Stimulated activated CD4-positive, alpha-beta T cell treated with anti-CD3 and anti-CD28 coated beads, TNF-alpha, amount 100 ng/mL, for 48 hours (primary cell): ENCODE data around the gene SPRED3.

Experiments
- DNase-seq, 3 donors: peaks; one replicate each; pipeline ENCODE4 v3.0.0-alpha.2; 2020; ENCODE audit warnings: low read depth in 3 of 3

SPRED3 gene

GRCh38 chr19:38417544-38418506, 29.3 kb downstream of the SPRED3 start:
- peak; percentile 42 to 64 (median 43) for DNase-seq

- no peak for DNase-seq
Measured at GRCh38 chr19:38420935-38421334, 32.4 kb downstream of the SPRED3 start.

DNA sequence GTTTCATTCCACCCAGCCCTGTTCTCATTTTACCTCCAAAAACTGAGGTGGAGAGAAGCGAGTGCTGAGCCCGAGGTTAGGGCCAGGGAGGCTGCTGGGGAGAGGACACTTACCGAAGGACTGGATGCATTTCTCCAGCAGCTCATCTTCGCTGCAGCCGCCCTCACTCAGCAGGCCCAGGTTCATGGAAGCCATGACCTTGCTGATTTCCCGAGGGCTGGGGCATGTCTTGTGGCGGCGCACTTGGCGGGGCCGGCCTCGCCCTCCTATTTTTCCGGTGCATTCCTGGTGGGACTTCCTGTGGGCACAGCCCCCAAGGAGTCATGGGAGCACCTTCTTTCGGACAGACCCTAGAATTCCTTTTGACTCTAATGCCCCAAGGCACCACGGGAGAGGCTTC, 33.4 kb downstream of the SPRED3 start:
- no peak for DNase-seq

DNA sequence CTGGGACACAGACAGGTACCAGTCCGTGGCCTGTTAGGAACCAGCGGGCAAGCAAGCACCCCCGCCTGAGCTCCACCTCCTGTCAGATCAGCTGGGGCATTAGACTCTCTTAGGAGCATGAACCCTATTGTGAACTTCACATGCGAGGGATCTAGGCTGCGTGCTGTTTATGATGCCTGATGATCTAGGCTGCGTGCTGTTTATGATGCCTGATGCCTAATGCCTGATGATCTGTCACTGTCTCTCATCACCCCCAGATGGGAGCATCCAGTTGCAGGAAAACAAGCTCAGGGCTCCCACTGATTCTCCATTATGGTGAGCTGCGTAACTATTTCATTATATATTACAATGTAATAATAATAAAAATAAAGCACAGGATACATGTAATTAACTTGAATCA, 33.9 kb downstream of the SPRED3 start:
- no peak for DNase-seq

DNA sequence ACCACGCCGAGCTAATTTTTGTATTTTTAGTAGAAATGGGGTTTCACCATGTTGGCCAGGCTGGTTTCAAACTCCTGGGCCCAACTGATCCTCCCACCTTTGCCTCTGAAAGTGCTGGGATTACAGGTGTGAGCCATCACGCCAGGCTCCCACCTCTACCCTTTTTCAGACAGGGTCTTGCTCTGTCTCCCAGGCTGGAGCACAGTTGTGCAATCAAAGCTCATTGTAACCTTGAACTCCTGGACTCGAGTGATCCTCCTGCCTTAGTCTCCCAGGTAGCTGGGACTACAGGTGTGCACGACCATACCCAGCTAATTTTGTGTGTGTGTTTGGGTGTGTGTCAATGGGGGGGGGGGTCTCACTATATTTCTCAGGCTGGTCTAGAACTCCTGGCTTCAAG, 35.8 kb downstream of the SPRED3 start:
- DNase-seq: no peak

DNA sequence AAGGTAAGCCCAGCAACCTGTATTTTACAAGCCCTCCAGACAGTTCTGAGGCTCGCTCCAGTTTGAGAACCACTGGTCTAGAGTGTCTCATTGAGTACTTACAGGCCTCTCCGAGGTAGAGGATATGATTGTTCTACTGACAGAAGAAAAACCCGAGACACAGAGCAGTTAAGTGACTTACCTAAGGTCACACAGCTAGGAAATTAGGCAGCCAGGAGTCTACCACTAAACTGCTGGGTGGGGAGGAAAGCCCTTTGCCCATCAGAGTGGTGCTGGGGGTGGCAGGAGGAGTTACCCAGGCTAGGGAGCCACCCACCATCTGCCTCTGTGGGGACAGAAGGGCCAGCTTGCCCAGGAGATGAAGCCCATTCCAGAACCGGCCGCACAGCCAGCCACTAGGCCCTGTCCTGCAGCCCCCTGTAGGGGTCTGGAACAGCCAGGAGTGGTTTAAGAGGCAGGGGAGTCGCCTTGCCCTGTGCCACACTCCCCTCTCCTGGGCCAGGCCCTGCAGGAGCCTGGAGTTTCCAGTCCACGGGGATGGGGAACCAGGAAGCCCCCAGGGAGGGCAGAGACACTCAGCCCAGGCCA, 36.8 kb downstream of the SPRED3 start:
- DNase-seq: no peak

- DNase-seq: peak in 2 of 3 donors; percentile 29 to 41
Measured at GRCh38 chr19:38425810-38426466, 37.4 kb downstream of the SPRED3 start, which contains the start of gene RASGRP4. TSS of gene RASGRP4 (minus strand) at chr19:38426219. CDS start at chr19:38426091, 128 bp downstream.

DNA sequence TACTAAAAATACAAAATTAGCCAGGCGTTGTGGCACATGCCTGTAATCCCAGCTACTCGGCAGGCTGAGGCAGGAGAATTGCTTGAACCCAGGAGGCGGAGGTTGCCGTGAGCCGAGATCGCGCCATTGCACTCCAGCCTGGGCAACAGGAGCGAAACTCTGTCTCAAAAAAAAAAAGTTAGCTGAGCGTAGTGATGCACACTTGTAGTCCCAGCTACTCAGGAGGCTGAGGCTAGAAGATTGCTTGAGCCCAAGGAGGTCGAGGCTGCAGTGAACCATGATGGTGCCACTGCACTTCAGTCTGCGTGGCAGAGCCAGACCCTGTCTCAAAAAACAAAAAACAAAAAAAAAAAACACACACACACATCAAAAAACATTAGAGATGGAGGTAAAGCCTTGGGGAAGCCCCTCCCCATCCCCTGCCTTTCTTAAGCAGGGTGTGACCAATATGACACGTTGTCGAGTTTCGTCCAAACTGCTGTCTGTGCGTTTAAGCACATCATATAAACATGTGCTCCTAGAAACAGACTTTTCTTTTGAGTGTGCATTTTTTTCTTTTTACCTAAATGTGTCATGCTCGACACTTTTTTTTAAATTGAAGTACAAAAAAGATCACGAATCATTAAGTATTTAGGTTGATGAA, 38.7 kb downstream of the SPRED3 start:
- DNase-seq: peak in 2 of 3 donors; percentile 45 to 57

GRCh38 chr19:38429055-38429810, 40.7 kb downstream of the SPRED3 start:
- DNase-seq: peak in 2 of 3 donors; percentile 36 to 44

DNA sequence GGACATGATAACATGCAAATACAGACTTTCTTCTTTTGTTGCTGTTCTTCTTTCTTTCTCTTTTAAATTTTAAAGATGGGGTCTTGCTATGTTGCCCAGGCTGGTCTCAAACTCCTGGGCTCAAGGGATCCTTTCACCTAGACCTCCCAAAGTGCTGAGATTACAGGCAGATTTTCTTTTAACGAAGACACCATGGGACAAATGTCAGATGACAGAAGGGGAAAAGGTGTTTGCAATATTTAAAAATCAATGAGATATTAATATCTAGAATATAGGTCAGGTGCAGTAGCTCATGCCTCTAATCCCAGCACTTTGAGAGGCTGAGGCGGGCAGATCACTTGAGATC, 41.3 kb downstream of the SPRED3 start:
- DNase-seq: no peak

DNA sequence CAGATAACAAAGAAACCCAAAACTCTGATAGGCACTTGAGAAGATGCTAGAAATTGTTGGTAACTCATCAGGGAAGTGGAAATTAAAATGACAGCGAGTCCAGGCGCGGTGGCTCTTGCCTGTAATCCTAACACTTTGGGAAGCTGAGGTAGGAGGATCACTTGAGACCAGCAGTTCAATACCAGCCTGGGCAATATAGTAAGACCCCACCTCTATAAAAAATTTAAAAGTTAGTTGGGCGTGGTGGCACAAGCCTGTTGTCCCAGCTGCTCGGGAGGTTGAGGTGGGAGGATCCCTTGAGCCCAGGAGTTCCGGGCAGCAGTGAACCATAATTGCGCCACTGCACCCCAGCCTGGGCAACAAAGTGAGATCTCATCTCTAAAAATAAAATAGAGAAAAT, 42.4 kb downstream of the SPRED3 start:
- DNase-seq: no peak

- peak in 2 of 3 donors; percentile 37 to 57 for DNase-seq
Measured at GRCh38 chr19:38433268-38433733, 44.8 kb downstream of the SPRED3 start, which contains the start of gene RYR1. TSS of gene RYR1 (plus strand) at chr19:38433691. CDS start at chr19:38433830, 139 bp downstream.

- no peak for DNase-seq
Measured at GRCh38 chr19:38434549-38435051, 46.1 kb downstream of the SPRED3 start.

DNA sequence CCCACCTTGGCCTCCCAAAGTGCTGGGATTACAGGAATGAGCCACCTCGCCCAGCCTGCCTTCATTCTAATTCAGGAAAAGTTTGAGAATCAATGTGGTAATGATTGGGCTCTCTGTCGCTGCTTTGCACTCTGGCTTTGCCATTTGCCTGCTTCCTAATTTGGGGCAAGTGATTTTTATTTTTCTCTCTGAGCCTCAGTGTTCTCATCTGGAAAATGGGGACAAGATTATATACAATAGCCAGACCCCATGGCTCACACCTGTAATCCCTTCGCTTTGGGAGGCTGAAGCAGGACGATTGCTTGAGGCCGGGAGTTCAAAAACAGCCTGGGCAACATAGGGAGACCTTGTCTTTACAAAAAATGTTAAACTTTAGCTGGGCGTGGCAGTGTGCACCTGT, 48.8 kb downstream of the SPRED3 start:
- no peak for DNase-seq

- no peak for DNase-seq
Measured at GRCh38 chr19:38437917-38438316, 49.4 kb downstream of the SPRED3 start.

- DNase-seq: no peak
Measured at GRCh38 chr19:38440592-38440991, 52.1 kb downstream of the SPRED3 start.

GRCh38 chr19:38441657-38442348, 53.3 kb downstream of the SPRED3 start:
- no peak for DNase-seq

- no peak for DNase-seq
Measured at GRCh38 chr19:38442736-38443135, 54.2 kb downstream of the SPRED3 start.

DNA sequence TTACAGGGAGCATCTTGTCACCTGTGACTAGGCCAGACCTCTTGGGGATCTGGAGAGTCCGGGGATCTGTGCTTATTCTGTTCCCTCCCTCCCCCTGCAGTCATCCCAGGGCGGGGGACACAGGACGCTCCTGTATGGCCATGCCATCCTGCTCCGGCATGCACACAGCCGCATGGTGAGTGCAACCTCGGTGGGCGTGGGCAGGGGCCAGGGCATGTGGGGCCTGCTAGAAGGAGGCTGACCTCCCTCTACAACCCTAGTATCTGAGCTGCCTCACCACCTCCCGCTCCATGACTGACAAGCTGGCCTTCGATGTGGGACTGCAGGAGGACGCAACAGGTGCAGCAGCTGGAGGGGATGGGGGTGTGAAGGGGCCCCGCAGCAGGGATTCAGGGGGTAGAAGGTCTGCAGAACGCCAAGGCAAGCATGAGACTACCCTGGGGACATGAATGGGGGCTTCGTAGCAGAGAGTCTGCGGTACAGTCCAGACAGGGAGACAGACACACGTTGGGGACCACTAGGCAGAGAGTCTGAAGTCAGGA, 55.0 kb downstream of the SPRED3 start:
- no peak for DNase-seq

DNA sequence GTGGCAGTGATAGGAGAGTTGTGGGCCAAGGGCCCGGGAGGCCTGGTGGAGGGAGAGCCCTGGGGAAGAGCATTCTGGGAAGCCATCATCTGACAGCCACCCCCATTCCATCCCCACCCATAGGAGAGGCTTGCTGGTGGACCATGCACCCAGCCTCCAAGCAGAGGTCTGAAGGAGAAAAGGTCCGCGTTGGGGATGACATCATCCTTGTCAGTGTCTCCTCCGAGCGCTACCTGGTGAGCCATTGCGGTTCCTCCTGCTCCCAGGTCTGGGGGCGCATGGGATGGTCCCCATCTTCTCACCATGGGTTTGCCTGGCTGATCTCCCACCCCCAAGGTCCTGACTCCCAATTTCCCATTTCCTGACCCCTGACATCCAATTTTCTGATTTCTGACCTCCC, 55.5 kb downstream of the SPRED3 start:
- DNase-seq: no peak
